Activated CD4-positive, CD25-positive, alpha-beta regulatory T cell treated with anti-CD3 and anti-CD28 coated beads, Interleukin-2, amount 50 U/mL, for 72 hours (primary cell): ENCODE data around the gene GALC.
A peak's percentile ranks its signal among the peaks of the same experiment; 100 is the strongest.
"Not testable (repeated sequence)": the region's sequence is repeated elsewhere in the genome, so short reads cannot be mapped to it uniquely, and the experiment has no call there.

Experiments
- DNase-seq: peaks from one replicate; pipeline ENCODE4 v3.0.0; 2021

The GALC gene

DNA sequence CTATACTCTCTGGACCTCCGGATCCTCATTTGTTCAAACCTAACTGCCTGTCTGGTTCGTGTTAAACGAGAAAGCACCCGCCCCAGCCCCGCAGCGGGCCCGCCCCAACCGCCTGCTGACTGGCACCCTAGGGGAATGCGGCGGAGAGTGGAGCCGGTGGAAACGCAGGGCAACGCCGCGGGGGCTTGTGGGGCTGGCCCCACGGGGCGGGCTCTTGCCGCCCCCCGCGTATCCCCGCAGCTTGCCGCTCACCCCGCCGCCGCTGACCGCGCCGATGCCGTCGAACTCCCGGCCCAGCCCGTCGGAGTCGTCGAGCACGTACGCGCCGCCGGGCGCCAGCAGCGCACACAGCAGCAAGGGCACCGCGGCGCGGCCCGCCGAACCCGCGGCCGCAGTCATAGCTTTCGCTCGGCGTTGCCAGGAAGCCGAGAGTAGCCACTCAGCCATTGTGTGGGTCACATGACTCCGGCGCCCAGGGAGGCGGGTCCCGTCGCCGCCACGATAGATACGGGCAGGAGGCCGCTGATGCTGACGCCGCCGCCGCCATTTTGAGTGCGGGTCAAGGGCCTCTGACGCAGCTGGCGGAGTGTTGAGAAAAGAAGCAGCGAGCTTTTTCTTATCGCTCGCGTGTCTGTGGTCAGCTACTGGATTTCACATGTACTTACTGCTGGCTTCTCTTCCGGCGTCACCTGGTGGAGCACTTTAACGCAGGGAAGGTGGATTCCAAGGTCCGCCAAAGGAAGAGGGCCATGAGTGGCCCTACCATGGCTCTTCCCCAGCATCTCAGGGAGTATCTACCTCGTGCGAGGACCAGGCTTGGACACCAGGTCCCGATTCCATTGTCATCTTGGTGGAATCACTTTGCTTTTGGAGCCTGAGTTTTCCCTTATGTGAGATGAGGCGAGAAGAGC lies at the start of gene GALC:
GALC (minus strand) TSS at position 465 of the 911 bp plus-strand sequence; CDS start at position 447, 18 bp downstream.
- peak; percentile 96 for DNase-seq

DNA sequence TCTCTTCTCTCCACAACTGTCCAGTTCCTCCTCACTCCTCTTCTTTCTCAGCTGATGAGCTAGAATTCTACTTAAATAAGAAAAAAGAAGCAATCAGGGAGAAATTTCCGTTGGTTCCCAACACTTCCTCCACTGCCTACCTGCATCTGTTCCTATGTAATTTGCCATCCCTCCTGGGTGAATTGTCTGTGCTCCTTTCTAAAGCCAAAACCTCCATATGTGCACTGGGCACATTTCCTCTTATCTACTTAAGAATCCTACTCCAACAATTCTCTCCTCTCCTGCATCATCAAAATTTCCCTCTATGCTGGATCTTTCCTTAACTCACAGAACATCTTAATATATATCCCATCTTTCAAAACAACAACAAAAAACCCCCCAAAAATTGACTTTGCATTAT lies 47.2 kb upstream of the GALC start:
- DNase-seq: no peak

DNA sequence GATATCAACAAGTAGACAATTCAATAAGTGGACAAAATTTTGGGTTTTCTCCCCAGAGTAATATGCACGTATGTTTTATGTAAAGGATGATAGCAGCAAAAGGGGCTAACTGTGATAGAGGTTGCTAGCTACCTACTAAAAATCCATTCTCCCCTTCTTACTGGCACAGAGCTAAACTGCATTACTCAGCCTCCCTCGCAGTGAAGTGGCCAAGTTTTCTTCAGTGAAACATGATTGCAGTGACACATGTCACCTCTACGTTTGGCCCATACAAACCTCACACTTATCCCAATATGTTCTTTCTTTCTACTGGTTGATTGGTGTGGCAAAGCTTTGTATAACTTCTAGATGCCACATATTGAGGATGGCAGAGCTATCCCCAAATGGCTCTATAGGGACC lies 46.2 kb upstream of the GALC start:
- no peak for DNase-seq

DNA sequence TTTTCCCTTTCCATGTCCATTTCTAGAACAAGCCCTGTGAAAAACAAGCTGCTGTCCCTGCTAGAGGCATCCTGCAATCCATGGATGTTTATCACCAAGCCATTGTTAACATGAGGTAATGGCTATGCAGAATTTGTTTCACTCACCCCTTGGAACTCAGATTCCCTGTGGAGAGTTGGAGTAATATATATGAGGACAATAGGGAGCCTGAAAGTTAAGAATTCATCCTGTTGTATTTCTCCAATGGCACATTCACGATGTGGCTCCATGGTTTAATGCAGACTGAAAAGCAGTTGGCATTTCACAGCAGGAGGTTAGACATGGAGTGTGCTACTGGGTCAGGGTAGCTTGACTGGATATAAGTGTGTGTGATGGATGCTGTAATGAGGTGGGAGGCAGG lies 44.3 kb upstream of the GALC start:
- no peak for DNase-seq

DNA sequence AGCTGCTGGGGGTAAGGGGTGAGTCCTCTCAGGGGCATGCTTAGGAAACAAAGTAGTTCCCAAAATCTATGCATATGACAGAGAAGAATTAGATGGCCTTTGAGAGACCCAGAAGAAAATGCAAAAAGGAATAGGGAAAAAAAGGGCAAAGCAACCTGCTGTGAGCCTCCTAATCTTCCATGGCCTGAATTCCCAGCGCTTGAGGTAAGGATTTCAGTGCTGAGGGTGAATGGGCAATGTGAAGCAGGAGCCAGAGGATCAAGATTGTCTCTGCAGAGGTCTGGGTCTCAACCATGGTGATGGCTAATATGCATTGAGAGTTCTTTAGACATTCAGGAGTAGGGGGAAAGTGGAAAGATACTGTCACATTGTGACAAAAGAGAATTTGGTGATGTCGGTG lies 43.4 kb upstream of the GALC start:
- DNase-seq: no peak

DNA sequence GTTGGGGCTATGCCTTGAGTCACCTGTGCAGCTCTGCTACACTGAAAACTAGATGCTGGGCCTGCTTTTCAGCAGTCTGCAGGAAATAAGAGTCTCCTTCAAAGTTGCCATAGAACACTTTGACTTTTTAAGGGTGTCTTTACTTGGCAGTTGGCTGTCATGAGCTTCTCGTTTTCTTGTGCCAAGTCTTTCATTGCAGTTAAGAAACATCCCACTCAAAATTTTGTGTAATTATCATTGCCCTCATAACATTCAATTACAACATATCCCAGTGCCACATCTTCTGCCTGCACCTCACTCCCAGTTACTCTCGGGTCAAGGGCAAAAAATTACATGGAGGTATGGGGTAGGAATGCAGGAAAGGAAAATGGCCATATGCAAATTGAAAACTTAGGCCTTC lies 41.1 kb upstream of the GALC start:
- DNase-seq: no peak

DNA sequence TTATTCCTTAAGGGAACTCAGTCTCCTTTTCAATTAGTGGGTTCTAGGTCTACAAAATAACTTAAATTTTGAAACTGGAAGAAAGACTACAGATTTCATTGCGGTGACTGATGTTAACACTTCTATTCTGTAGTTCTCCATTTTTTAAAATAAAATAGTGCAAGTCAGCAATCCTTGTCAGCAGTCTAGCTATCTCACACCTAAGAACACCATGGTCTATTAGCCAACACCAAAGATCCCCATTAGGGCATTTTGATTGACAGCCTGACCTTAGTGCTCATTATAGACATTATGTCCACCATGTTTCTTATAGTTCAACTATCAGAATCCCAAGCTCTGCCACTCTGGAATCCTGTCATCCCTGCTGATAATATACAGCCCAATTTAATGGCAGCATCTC lies 39.4 kb upstream of the GALC start:
- DNase-seq: no peak

DNA sequence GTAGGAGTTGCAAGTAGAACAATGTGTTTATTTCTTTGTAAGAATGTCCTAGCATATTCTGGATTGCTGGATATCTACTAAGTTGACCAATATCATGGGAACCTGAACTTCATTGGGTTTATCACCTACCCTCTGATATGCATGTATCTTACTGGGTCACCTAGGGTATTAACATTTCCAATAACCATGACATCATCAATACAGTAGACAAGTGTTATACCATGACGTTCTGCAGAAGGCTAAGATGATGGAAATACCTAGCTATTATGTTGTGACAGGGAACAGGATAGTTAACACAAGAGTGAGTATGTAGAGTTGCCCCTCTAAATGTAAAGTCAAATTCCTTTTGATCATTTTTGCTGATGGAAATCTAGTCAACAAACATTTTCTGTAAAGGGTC lies 37.9 kb upstream of the GALC start:
- no peak for DNase-seq

DNA sequence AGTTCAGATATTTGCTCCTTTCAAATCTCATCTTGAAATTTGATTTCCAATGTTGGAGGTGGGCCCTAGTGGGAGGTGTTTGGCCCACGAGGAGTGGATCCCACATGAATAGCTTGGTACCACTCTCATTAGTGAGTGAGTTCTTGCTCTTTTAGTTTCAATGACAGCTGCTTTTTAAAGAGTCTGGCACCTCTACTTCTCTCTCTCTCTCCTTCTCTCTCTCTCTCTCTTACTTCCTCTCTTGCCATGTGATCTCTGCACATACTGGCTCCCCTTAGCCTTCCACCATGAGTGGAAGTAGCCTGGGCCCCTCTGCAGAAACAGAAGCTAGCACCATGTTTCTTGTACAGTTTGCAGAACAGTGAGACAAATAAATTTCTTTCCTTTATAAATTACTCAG lies 37.1 kb upstream of the GALC start:
- DNase-seq: no peak

DNA sequence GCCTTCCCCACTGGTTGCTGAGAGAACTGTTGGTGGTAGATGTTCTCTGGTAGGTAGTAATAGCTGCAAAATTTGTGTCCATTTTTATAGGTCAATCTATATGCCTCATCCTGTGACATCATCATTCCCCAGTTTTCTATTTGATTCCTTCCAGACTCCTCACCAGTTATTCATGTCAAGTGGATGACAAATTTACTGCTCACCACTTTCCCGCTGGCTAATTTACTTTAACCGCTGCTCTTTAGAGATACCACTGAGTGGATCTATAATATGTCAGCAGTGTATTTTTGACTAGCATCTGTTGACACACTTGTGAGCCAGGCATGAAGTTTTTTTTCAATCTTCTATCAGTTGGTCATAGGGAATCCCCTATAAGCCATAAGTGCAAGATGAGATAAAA lies 36.5 kb upstream of the GALC start:
- no peak for DNase-seq

DNA sequence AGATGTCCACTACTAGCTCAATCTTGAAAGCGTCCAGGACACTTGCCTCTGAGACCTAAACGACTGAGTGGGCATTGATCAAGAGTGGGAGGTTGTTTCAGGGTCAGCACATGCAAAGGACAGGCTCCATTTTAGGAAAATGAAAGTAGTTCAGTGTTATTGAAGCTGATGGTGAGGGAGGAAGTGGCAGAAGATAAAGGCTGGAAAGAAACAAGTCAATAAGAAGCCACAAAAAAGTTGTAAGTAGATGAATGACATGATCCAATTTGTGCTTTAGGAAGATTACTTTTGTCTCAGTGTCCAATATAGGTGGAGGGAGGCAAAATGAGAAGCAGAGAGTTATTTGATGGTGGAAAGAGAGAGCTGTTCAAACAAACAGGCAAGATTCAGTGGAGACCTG lies 33.9 kb upstream of the GALC start:
- no peak for DNase-seq

DNA sequence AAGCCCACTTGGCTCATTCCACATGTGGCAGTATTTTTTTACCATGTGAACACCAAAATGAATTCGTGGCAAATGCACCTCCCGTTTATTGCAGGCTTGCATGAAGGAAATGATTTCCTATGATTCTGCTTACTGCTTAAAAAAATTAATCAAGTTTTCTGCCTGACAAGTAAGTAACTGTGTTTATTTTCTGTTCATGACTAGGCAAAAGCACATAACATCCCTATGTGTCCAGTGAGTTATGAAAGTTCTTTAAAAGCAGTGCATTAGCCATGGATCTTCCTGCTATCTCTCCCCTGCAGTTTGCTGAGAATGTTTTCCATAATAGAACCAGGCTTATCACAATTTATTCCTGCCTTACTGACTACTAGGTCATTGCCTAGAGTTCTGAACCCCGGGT lies 32.3 kb upstream of the GALC start:
- DNase-seq: no peak

DNA sequence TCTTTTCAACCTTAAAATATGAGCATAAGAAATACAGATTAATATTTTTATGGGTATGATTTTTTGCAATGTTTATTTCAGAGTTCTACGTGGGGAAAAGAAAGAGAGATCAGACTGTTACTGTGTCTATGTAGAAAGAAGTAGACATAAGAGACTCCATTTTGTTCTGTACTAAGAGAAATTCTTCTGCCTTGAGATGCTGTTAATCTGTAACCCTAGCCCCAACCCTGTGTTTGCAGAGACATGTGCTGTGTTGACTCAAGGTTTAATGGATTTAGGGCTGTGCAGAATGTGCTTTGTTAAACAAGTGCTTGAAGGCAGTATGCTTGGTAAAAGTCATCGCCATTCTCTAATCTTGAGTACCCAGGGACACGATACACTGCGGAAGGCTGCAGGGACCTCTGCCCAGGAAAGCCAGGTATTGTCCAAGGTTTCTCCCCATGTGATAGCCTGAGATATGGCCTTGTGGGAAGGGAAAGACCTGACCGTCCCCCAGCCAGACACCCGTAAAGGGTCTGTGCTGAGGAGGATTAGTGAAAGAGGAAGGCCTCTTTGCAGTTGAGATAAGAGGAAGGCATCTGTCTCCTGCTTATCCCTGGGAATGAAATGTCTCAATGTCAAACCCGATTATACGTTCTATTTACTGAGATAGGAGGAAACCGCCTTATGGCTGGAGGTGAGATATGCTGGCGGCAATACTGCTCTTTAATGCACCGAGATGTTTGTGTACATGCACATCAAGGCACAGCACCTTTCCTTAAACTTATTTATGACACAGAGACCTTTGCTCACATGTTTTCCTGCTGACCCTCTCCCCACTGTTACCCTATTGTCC lies 31.5 kb upstream of the GALC start:
- not testable (repeated sequence) for DNase-seq

DNA sequence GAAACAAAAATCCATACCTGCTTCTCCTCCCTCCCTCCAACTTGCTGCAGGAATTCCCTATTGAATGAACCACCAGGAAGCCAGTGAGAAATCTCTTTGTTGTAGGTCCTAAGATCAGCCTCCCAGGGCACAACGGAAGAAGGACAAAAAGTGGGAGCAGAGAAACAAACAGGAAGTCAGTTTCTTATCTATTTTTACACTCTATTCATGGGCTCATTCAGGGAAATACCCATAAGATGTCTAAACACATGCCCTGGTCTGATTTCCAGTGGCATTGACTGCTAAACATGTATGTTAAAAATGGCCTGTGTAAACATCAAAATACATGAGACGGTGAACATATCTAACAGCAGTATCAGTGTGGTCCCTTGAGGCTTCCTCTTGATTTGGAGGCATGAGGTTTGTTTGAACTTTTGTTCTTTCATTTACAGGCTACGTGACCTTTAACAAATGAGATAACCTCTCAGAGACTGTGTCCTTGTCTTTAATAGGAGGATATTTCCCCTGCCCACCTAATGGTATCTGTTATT lies 30.7 kb upstream of the GALC start:
- DNase-seq: no peak

DNA sequence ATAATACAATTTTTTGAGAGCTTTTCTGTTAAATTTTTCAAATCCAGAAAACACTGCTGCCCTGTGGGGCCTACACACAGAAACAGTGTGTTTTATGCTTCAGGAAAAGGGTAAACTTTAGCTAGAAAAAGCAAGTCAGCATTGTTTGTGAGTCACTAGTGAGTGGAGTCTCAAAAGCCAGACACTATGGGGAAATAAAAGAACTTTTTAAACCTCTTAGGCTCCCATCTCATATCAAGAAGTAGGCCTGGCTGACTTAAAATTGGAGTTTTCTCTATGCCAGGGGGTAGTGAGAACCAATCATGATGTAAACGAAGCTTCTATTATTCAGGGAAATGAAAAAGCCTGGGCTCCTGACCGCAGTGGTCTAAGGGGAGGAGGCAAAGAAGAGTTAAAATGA lies 24.6 kb upstream of the GALC start:
- DNase-seq: no peak

DNA sequence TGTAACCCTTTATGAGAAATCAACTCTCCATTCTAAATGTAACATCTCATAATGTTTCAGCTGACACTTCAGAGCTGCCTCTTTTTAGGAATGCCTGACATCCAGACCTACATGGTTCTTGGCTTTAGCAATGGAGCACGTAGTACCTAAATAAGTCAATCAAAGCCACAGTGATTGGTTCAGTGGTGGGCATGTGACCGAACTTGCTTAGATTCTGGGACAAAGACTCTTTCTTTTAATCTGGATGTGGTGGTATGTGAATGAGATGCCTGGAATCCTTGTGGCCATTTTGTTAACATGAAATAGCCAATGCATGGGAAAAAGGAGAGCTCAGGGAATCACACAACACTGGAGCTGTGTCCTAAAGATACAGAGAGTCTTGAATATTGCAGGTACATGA lies 23.8 kb upstream of the GALC start:
- DNase-seq: no peak

DNA sequence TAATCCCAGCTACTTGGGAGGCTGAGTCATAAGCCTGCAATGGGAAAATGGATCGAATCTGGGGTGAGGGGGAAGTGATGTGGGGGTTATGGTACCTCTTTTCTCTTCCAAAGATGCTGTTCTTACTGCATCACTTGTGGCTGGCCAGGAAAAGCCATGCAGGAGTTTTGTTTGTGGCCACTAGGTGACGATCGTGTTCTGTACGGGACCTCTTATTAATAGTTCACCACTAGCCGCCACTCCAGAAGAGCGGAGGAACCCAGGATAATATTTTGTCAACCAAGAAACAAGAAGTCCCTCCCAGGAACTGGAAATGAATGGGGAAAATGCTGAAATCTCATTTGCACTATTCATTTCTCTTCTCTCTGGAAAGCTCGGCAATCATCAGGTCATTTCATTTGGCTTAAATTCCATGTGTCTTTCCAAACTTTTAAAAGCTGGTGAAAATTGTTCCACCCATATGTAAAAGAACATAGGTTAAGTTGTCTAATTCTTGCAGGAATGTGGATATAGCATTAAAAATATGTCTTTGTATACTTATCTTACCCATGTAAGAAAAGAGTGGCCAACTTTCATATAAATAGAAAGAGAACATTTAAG lies 20.9 kb upstream of the GALC start:
- no peak for DNase-seq

DNA sequence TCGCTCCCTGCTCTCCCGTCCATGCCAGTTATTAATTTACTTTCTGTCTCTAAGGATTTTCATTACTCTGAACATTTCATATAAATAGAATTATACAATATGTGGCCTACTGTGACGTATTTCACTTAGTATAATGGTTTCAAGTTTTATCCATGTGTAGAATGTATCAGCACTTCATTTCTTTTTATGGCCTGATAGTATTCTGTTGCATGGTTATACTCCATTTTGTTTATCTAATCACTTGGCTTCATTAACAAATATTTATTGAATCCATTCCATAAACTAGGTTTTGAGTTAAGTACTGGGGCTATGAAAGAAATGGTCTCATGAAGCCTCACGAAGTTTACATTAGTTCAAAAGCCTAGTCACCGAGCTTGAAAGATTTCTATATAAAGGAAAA lies 19.5 kb upstream of the GALC start:
- no peak for DNase-seq

DNA sequence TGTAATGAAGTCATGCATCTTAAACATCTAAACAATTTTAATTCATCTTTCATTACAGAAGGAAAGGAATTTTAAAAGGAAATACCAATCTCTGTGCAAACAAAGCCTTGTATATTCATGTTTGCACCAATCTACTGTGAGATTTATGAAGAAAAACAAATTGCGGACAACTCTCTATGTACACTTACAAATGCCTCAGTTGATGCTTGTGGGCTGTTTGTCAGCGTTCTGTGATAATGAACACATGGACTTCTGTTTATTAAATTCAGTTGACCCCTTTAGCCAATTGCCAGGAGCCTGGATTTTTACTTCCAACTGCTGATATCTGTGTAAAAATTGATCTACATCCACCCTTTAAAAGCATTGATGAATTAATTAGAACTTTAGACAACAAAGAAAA lies 17.3 kb upstream of the GALC start:
- no peak for DNase-seq

DNA sequence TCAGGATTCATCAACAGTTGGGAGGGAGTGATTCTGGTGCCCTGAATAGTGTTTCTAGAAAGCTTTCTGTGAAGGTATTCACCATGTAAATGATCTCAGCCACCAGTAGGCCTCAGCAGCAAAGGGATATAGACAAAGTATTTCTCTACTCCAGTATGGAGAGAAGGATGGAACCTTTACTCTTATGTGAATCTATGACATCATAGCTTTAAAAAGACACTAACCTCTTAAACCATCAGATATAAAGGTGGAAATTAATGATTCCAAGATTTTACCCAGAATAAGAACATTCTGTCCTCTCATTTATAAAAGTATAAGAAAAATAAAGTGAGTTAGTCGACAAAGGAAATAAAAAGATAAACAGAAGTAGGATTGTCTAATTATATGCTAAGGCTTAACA lies 16.5 kb upstream of the GALC start:
- DNase-seq: no peak

DNA sequence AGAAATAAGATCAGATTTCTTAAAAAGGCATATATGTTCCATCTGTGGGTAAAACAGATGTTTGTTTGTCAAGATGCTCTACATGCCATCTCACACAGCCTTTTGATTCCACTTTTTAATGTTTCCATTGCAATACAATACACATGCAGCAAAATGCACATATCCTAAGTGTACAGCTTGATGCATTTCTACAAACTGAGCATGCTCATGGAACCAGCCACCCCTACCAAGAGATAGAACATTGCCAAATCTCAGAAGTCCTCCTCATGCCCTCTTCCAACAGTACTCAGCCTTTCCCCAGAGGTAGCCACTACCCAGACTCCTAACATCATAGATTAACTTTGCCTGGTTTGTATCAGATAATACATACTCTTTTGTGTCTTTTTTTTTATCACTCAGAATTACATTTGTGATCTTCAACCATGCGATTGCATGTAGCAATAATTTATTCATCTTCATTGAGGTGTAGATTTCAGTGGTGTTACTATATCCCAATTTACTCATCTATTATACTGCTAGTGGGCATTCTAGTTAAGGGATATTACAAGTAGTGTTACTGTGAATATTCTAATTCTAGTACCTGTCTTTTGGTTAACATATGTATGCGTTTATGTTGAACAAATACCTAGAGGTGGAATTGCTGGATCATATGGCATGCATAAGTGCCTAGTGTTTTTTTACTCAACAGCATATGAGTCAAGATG lies 15.2 kb upstream of the GALC start:
- no peak for DNase-seq

DNA sequence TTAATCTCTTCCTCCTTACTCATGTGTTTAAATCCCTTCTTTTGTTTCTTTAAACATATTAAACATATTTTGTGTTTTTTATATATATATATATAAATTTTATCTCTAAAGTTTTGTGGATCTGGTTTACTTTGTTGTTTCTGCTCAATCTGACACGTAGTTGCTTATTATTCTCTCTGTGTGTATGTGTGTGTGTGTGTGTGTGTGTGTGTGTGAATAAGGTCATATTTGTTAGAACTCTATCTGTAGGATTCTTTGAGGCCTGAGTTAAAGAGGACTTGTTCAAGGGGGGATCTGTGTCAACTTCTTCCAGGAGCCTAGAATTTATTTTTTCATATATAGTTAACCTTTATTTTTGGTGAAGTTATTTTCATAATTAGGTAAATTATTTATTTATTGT lies 14.6 kb upstream of the GALC start:
- DNase-seq: no peak
